Iris pigment epithelial cell (primary cell): ENCODE measurements around the gene TMA16.
"Not testable (repeated sequence)": the region's sequence is repeated elsewhere in the genome, so short reads cannot be mapped to it uniquely, and the experiment has no call there.

ENCODE experiments used
- DNase-seq: peaks from one replicate; pipeline ENCODE4 v3.0.0-alpha.2; 2011; ENCODE audit warnings: low read depth

The TMA16 gene

GRCh38 chr4:163515198-163515597, 20.7 kb downstream of the TMA16 start:
- no peak for DNase-seq

DNA sequence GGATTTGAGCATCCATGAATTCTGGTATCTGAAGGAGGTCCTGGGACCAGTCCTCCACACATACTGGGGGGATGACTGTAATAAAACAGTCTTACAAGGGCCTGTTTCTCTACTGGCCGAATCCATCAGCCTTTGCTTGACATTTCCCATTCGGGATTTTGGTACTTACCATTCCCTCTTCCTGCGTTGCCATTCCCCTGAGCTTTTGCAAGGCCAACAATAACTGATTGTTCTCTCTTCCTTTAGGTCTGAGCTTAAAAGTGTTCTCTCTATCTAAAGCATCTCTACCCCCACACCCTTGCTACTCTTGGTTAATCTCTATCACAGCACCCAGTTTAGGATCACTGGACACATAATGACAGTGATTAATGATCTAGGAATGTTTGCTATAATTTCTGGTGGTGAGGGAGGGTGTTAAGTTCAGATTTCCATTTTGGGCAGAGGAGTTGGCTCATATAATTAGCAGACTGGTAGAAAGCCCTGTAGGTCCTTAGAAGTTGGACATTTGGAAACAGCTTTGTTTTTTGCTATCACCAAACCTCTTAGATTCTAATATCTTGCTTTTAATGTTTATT, 29.4 kb downstream of the TMA16 start:
- DNase-seq: no peak

DNA sequence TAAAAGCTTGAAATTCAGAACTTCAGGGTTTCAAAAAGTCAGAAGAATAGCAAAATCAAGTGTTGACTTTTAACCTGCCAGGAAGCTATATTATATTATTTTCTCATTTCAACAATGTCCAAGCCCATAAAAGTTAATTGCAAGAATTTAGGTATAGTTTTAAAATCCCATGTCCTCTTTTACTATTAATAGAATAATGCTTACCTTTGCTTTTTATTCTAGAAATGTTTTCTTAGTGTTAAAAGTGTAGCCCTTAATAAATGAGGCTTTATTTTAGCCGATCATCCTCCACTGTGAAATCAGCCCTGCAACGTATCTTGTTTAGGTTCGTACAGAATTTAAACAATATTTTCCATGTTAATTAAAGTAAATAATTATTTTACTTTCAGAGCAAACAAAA, 31.5 kb downstream of the TMA16 start:
- no peak for DNase-seq

- DNase-seq: no peak
Measured at GRCh38 chr4:163527172-163527571, 32.7 kb downstream of the TMA16 start.

GRCh38 chr4:163528653-163529052, 34.2 kb downstream of the TMA16 start:
- no peak for DNase-seq

DNA sequence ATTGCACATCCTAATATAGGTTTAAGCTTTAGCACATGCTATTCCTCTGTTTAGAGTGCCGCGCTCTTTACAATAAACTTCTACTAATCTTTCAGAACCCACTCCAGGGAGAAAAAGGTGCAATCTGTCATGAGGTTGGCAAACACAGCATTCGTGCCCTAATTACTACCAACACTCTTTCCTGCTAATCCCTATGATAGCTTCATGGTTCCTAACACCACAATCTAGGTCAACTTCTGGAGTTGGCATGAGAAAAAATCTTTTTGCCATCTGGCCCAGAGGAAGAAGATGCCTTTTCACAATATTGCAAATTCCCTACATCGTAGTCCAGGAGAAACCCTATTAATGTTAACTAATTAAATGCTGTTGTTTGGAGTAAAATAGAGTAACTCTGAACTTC, 39.6 kb downstream of the TMA16 start:
- DNase-seq: no peak

- no peak for DNase-seq
Measured at GRCh38 chr4:163535657-163536056, 41.2 kb downstream of the TMA16 start.

DNA sequence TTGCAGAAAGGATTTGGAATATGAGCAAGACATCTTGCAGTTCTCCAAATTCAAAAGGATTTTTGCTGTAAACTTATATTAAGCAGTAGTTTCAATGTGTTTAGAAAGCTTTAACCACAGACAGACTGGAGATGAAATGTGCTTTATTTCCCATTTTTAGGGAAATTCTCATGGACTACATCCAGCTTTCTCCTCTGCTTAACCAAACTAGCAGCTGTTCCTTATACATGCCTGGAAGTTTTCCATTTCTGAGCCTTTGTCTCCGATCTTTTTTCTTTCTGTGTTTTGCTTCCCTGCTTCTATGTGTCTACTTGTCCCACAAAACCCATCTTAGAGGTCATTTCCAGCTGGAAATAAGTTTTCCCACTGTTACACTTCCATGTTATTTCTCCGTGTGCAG, 41.6 kb downstream of the TMA16 start:
- DNase-seq: no peak

DNA sequence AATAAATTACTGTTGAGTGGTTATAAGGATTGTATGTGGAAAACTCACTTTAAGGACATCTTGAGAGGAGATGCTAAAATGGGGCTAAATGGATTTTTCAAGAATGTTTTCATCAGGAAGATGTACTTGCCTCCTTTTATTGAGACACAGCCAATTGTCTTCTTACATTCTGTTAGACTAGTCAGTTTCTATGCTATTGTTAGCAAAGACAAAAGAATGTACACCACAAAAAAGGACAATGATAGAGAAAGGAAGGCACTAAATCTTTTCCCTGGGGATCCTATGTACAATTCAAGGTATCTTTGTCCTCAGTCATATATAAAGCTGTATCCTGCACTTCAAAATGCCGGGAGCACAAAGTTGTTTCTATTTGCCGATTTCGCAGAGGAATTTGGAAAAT, 42.6 kb downstream of the TMA16 start:
- no peak for DNase-seq

DNA sequence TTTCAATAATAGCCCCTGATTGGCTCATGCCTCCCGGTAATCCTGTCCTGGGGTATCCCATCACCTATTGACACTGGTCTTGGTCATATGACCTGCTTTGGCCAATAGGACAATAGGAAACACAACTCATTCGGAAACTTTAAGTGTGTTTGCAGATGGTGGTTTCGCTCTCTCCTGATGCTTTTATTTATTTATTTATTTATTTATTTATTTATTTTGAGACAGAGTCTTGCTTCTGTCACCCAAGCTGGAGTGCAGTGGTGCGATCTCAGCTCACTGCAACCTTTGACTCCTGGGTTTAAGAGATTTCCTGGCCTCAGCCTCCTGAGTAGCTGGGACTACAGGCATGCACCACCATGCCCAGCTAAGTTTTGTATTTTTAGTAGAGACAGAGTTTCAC, 44.3 kb downstream of the TMA16 start:
- DNase-seq: not testable (repeated sequence)

GRCh38 chr4:163540448-163540847, 46.0 kb downstream of the TMA16 start:
- no peak for DNase-seq

DNA sequence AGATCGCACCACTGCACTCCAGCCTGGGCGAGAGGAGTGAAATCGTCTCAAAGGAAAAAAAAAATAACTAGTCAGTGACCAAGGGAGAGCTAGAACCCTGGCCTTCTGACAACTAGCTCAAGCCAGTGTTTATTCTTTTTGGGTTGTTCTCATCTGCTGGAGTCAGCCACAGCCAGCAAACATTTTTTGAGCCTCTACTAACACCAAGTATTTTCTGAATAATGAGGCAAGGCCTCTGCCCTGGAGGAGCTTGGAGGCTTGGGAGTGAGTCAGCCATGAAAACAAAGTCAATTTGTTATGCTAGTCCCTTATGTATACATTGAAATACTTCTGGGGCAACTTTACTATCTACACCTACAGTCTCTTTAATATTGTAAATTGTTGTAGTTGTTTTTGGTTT, 46.5 kb downstream of the TMA16 start:
- peak; percentile 92 for DNase-seq

DNA sequence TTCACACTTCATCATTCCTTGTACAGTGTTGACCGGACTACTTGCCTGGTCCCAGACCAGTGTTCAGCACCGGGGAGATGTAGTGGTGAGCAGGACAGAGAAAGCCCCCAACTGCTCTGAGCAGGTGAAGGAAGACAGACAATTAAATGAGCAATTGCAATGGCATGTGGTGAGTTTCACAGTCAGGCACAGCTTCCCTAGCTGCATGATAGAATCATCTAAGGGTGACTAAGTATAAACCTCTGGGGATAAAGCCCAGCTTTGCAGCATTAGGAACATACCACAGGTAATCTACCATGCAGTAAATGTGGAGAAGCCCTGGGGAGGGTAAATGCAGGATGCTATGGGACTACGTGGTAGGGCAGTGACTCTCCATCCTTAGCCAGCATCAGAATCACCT, 47.8 kb downstream of the TMA16 start:
- DNase-seq: peak; percentile 70

DNA sequence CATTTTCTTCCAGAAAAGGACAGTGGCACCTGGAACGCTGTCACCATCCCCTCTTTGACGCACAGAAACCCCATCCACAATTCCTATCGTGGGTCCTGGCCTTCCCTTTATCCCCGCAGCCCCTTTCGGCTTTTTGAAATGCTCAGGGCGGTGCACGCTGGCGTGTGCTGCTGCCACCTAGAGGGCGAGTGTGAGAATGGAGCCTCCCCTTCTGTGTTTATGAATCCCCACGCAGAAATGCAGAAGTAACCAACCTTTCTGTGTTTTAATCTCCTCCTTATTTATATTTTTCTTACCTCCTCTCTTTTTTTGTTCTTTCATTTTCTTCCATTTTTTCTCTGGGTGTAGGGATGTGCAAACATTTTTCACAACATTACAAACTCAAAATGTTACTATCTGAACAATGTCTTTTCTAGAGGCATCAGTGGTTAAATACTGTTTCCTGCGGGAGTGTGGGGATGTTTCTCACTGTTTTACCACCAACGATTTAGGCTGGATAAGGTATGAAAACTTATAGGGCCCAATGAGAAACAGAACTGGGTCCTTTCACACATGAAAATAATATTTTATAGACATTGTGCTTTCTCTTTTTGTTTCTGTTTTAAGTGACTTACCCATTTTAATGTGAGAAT, 50.0 kb downstream of the TMA16 start:
- peak; percentile 41 for DNase-seq

DNA sequence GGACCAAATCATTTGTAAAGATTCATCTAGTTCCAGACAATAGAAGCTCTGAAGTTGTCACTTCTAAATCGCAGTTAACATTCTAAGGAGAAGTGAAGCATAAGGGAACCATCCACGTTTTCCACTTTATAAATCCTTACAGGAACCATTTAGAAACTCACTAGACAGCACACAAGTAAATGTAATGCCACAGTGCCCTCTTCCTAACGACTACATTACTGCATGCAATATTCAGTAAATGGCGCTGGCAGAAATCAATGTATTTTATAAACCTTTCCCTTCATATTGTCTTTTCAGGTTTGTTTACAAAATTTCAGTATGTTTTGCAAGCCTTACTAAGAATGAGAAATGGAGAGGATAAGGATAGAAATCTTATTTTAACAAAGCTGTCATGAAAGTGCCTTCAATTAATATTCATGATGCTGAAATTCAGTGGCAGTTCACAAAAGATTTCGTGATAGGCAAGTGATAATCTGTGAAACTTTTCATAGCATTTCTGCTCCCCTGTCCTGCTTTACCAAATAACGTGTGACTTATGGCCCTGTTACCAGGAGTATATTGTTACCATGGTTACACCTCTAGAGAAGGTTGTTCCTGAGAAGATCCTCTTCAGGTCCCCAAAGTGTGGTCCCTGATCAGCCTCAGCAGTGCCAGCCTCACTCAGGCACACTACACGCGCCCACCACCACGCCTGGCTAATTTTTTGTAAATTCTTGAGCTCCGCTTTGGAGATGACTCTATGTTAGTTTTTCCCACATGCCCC, 54.2 kb downstream of the TMA16 start:
- DNase-seq: peak; percentile 69

GRCh38 chr4:163550869-163551267, 56.4 kb downstream of the TMA16 start:
- no peak for DNase-seq

- DNase-seq: no peak
Measured at GRCh38 chr4:163553146-163553545, 58.7 kb downstream of the TMA16 start.

DNA sequence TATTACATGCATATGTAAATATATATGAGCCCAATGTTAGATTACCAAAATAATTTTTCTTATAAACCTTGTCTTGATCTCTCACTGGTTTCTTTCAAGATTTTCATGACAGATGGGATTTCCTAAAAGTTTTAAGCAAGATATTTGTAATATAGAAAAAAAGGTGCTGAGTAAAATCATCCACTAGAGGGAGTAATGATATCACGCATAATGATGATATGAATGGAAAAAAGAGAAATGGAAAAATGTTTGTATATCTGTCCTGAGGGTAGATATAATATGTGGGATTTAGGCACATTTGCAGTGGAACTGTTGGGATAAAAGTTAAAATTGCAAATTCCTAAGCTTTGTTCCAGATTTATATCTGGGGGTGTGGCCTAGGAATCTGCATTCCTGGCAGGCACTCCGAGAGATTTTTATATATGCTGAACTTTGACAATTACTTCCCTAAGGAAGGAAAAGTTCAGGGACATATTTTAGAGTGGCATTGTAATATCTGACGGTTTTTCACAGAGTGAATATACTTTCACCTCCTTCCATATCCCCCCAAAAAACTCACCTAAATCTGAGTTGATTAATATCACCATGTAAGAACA, 60.5 kb downstream of the TMA16 start:
- peak; percentile 26 for DNase-seq

DNA sequence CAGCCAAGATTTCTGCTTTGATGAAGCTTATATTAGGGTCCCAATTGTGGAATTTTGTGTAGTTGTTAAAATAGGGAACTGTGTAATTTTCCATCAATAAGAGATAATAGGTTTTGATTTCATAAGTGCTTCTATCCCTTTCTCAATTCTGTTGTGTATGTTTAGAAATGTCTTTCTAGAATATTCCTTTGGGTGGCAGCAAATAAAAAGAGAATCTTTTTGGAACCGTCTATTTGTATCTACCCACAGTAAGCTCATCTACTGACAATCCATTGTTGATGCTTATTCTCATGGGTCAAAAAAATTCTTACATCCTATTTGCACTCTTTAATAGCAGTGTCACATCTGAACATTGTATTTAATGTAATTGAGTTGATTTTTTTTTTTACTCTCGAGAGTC, 61.7 kb downstream of the TMA16 start:
- DNase-seq: no peak

- DNase-seq: no peak
Measured at GRCh38 chr4:163556650-163557391, 62.3 kb downstream of the TMA16 start.

GRCh38 chr4:163558539-163559044, 64.1 kb downstream of the TMA16 start:
- no peak for DNase-seq

- no peak for DNase-seq
Measured at GRCh38 chr4:163562496-163562895, 68.0 kb downstream of the TMA16 start.
